NCI-H2196 treated with DMSO at 0.1 percent for 48 hours (cell line): ENCODE results near the gene CNOT8.
A peak's percentile ranks its signal among the peaks of the same experiment; 100 is the strongest.
"Not testable (repeated sequence)": the region's sequence is repeated elsewhere in the genome, so short reads cannot be mapped to it uniquely, and the experiment has no call there.

ENCODE experiments used
- DNase-seq: peaks from one replicate; lab custom pipeline; 2025; ENCODE audit not compliant: unreplicated experiment; lab: John Stamatoyannopoulos, UW

The CNOT8 gene

GRCh38 chr5:154834053-154834452 is 24.4 kb upstream of the CNOT8 start:
- DNase-seq: no peak

- not testable (repeated sequence) for DNase-seq
These were observed 22.8 kb upstream of the CNOT8 start for GRCh38 chr5:154835701-154836052.

- no peak for DNase-seq
These were observed 22.2 kb upstream of the CNOT8 start for GRCh38 chr5:154836225-154836624.

GRCh38 chr5:154837009-154837901 is 21.2 kb upstream of the CNOT8 start:
- DNase-seq: no peak

- no peak for DNase-seq
These were observed 17.8 kb upstream of the CNOT8 start for GRCh38 chr5:154840435-154841272.

GRCh38 chr5:154841273-154841661 is 17.2 kb upstream of the CNOT8 start:
- no peak for DNase-seq

GRCh38 chr5:154842689-154843530 is 15.5 kb upstream of the CNOT8 start:
- DNase-seq: no peak

- DNase-seq: no peak
These were observed 13.6 kb upstream of the CNOT8 start for GRCh38 chr5:154844809-154845208.

- no peak for DNase-seq
These were observed 9.1 kb upstream of the CNOT8 start for GRCh38 chr5:154849264-154849785.

- DNase-seq: no peak
These were observed 8.6 kb upstream of the CNOT8 start for GRCh38 chr5:154849791-154850201.

- DNase-seq: no peak
These were observed 8.0 kb upstream of the CNOT8 start, which contains the start of gene FAXDC2 for GRCh38 chr5:154850255-154851062. TSS of gene FAXDC2 (minus strand) at chr5:154850603. CDS start at chr5:154838178, 12,425 bp downstream.

GRCh38 chr5:154851351-154851750 is 7.1 kb upstream of the CNOT8 start:
- DNase-seq: no peak

- peak; percentile 95 for DNase-seq
These were observed 714 bp upstream of the CNOT8 start for GRCh38 chr5:154857530-154858296.

GRCh38 chr5:154858972-154859871 is 795 bp downstream of the CNOT8 start:
- no peak for DNase-seq

- no peak for DNase-seq
These were observed 1.7 kb downstream of the CNOT8 start for GRCh38 chr5:154860123-154860522.

GRCh38 chr5:154860765-154861164 is 2.3 kb downstream of the CNOT8 start:
- no peak for DNase-seq

GRCh38 chr5:154861946-154862345 is 3.5 kb downstream of the CNOT8 start:
- no peak for DNase-seq

GRCh38 chr5:154862766-154863165 is 4.3 kb downstream of the CNOT8 start:
- no peak for DNase-seq
